ENCODE data around the gene STRN4.

The STRN4 gene

DNA sequence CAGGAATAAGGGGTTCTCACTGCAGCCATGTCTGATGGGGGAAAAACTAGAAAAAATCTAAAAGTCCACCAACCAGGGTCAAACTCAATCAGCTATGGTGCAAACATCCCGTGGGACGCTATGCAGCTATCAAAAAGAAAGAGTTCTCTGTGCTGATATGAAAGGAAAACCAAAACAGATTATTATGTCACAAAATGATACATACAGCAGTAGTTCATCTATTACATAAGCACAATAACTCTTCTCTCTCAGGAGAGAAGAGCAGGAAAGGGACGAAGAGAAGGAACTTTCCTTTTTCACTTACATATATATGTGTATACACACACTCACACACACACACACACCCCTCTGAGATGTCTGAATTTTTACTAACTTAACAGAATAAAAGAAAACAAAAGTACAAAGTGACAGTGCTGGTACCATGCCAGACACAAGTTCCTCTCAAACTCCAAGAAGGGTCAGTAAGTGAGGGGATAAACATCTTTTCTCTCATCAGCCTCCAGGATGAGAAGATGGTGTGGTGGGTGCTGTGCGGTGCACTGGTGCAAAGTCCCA, 3.2 kb downstream of the STRN4 start:
- DNase-seq: no peak

GRCh38 chr19:46741447-46741846, 4.8 kb downstream of the STRN4 start:
- DNase-seq: no peak

DNA sequence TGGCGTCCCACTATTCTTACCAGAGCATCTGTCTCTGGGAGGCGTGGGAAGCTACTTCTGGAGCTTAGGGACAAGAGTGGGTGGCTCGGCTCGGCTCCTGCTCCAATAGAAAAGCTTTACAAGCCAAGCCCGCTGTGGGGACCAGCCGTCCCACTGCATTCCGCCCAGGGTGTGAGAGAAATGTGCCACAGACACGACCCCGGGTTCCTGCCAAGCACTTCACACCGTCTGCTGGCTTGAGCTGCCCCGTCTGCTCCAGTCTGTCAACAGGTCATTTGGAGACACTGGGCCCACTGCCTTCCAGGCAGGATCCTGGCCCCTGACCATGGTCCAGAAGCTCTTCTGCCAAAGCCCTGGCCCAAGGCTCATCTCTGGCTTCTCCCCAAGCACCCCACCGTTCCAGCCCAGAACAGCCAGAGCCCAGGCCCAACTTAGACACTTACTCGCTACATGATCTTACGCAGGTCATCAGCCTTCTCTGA, 6.9 kb downstream of the STRN4 start:
- no peak for DNase-seq

GRCh38 chr19:46737761-46738171, 8.5 kb downstream of the STRN4 start:
- no peak for DNase-seq

DNA sequence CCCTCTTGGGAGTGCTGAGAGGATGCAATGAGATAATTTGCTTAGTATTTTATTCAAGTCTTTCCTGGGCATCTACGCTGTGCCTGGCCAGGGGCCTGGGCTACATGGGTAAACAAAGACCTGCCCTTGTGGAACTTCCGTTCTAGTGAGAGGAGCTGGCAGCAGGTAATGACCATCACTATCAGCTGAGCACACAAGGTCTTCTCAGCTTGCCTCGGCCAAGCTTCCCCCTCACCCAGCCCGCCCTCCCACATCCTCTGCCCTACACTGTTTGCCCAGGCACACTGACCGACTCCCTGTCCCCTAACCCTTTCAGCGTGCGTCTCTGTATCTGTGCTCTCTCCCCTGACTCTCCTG, 9.0 kb downstream of the STRN4 start:
- no peak for DNase-seq

GRCh38 chr19:46736531-46737297, 9.5 kb downstream of the STRN4 start:
- DNase-seq: no peak

DNA sequence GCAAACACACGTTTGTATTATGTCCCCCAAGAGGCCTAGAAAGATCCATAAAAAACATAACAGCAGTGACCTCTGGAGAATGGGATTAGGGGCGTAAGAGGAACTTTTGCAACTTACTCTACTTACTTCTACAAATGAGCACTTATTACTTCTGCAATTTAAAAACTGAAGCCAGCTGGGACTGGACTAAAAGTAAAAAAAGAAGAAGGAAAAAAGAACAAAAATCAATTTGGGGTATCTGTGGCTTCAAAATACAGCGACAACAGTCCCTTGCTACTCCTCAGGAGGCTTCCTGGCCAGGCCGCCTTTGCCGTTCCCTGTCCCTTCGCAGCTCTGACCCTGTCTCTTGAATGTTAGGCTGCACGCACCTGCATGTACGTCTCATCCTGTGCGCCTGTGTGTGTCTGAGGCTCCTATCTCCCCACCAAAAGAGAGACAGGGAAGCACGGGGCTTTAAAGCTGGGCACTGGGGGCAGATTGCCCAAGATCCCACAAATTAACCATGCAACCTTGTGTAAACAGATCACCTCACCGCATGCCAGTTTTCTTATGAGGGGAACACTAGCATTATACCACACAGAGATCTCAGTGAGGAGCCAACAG, 12.5 kb downstream of the STRN4 start:
- DNase-seq: no peak

- no peak for DNase-seq
Observed at GRCh38 chr19:46732966-46733689, 13.1 kb downstream of the STRN4 start.

DNA sequence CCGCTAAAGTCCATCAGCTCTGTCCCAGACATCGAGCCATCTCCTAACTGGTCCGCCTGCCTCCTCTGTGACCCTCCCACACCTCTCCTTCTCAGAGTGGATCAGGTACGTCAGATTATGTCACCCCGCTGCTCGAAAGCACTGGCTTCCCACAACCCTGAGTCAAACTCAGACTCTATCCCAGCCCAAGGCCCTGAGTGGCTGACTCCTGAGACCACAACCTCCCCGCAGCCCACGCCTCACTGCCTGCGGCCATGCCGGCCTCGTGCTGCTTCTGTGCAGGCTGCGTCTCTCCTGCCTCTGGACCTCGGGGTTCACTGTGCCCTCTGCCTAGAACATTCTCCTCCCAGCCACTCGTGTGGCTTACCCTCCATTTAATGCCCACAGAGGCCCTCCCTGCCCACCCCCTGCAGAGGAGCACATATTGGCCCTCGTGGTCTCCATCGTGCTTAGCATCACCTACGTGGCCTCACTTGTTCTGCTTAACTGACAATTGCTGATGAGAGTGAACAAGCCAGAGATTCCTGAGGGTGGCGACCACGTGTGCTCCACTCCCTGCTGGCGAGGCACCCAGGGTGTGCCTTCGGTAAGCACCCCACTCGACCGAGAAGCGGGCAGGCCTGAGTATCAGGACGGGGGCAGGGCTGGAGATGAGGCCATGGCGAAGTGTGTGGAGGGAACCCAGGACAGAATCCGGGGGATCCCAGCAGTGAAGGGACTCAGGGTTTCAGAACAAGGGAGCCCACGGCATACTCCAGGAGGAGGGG, 13.9 kb downstream of the STRN4 start:
- no peak for DNase-seq

DNA sequence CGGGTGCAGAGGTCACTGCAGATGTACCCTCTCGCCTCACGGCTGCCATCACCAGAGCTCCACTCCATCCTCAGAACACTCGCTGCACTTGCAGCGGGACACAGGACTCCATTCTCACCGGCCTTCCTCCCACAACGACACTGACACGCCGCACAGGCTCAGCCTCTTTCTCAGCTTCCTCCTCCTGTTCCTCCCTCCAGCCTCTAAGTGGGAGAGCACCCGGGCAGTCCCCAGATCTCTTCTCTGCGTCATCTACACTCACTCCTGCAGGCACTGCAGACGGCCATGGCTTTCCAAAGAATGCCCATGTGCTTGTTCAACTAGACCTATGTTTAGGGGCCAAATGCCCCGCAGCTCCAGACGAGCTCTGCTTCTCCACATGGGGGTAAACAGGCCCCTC, 14.7 kb downstream of the STRN4 start:
- DNase-seq: no peak

- DNase-seq: no peak
Observed at GRCh38 chr19:46731007-46731501, 15.2 kb downstream of the STRN4 start.

DNA sequence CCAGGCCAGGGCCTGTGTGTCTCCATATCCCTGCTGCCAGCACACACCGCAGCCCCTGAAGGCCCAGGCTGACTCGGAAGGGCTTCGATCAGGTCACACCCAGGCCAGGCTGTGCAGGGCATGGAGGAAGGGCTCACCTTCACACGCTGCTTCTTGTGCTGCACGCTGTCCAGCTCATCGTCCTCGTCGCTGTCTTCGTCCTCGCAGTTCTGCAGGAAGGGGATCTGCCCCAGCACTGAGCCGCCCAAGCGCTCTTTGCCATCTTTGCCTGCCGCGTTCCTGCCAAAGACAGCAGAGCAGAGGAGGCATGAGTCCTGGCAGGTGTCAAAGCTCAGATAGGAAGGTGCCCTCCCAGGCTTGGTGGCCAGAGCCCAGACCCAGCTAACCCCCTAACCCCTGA, 15.7 kb downstream of the STRN4 start:
- no peak for DNase-seq

DNA sequence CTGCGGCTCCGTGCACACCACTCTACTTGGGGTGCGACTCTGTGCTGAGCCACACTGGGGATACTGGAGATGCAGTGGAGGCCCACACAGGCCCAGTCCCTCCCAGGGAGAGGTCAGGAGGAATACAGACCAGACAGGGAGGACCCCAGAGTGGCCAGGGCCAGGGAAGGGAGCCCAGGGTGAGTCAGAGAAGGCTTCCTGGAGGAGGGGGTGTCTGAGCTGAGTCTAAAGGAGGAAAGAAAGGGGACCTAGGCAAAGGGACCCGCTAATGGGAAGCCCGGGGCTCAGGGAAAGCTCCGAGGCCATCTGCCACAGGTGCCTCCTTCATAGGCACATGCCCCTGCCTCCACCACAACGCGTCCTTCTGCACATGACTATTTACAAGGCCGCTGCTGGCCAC, 16.1 kb downstream of the STRN4 start:
- DNase-seq: no peak

DNA sequence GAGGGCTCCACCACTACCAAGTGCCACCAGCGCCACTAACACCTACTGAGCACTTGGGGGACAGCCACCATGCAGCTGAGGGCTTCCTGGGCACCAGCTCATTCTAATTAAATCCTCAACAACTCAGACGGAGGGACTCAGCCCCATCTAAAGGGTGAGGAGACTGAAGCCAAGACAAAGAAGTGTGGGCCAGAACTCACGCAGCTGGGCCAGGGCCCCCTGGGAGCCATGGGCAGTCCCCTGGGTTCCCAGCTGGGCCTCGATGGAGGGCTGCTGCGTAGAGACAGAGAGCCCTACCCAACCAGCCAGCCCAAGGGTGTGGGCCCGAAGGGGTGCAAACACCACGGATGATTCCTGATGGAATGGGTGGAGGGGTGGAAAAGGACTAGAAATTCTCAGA, 16.6 kb downstream of the STRN4 start:
- no peak for DNase-seq

GRCh38 chr19:46728693-46729339, 17.4 kb downstream of the STRN4 start:
- DNase-seq: peak; percentile 23

- DNase-seq: no peak
Observed at GRCh38 chr19:46728208-46728607, 18.0 kb downstream of the STRN4 start.

DNA sequence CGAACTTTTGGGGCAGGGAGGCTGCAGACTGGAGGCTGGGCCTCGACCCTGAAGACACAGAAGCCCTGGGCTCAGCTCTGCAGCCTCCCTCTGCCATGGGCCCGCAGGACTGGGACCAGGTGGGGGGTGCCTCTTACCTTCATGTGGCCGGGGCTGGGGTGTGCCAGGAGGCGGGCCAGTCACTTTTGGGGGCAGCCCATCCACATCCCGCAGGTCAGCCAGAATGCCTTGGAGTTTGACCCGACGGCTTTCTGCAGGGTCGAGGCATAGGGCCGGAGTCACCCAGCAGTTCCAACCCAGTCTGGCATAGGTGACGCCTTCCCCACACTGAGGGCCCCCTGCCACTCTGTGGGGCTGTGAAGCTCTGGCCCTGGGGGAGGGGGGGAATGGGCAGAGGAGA, 18.5 kb downstream of the STRN4 start:
- no peak for DNase-seq

- no peak for DNase-seq
Observed at GRCh38 chr19:46726971-46727501, 19.2 kb downstream of the STRN4 start.

- DNase-seq: no peak
Observed at GRCh38 chr19:46726551-46726950, 19.7 kb downstream of the STRN4 start.

DNA sequence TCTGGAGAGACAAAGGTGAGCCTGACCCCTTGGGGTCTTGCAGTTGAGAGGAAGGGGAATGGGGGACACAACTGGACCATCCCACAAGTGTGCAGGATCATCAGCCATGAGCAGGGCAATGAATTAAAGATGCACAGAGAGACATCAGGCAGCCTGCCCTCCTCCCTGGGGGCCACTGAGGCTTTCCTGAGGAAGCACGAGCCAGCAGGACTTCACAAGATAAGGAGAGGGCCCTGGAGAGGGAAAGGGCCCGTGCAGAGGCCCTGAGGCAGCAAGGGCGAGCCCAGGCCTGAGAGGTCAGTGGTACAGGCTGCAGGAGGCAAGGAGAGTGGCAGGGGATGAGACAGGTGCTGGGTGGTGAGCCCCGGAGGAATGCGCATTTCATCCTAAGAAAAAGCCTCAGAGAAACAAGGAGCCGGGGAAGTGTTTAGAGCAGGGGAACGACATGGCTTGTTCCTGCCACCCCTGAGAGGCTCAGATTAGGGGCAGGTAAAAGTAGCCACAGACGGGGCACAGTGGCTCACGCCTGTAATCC, 20.3 kb downstream of the STRN4 start:
- no peak for DNase-seq

DNA sequence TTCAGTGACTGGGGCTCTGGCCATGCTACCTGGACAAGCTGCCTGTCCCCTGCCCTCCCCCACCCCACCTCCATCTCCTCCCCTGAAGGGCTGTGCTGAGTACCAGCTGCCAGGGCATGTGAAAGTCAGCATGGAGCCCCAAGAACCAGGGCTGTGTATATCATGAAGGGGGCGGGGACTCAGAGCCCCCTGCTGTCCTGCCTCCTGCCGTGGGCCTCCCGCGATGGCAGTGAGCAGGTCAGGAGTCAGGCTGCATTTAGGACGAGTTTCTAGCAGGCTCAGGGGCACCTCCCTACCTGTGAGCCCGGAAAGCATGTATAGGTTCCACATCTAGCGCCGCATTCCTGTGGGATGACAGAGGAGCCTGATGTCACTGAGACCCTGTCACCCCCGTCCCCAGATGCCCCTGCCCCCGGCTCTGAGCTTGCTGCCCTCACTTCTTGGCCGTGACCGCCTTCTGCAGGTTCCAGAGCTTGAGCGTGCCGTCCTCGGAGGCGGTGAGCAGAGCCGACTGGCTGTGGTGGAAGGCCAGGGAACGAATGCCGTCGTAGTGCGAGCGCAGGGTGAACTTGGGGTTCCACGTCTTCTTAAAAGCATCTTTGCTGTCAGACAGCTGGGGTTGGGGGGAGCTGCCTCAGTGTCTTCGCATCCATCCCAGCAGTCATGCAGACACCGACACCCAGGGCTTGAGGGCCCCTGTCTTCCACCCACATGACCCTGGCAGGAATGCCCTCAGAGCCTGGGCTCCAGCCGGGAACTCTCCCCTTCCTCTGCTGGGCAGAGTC, 21.0 kb downstream of the STRN4 start:
- DNase-seq: no peak

Data from kidney glomerular epithelial cell (primary cell).